Activated CD4-positive, alpha-beta T cell treated with anti-CD3 and anti-CD28 coated beads, Interleukin-2, amount 10 ng/mL, durations not matched to agents 7 days and 5 days (primary cell): ENCODE data around the gene TM9SF1. TPM values are rescaled to one million over a fixed set of nuclear protein-coding genes. Genes with fewer than 3 reads are reported as not detected.

ENCODE experiments used
- CTCF ChIA-PET: fragments of 350-600 bp; sonication (Branson Sonifier 250); formaldehyde crosslinking; loops from one replicate; lab custom pipeline; 2021; ENCODE audit warnings: antibody characterized with exemption; lab: Charles Lee
- POLR2A ChIA-PET: fragments of 350-600 bp; sonication (Branson Sonifier 250); formaldehyde crosslinking; loops from one replicate; lab custom pipeline; 2021; ENCODE audit warnings: antibody characterized with exemption; lab: Charles Lee
- DNase-seq: peaks from one replicate; pipeline ENCODE4 v3.0.0-alpha.2; 2020
- H3K27ac Mint-ChIP-seq: one replicate; pipeline ENCODE4 v1.8.0; 2021; ENCODE audit warnings: mild to moderate bottlenecking, moderate library complexity, mixed read lengths
- H3K27me3 Mint-ChIP-seq: one replicate; pipeline ENCODE4 v1.8.0; 2021; ENCODE audit warnings: mixed read lengths
- H3K36me3 Mint-ChIP-seq: one replicate; pipeline ENCODE4 v1.8.0; 2021; ENCODE audit warnings: low read depth, mixed read lengths
- H3K4me1 Mint-ChIP-seq: one replicate; pipeline ENCODE4 v1.8.0; 2021; ENCODE audit warnings: mixed read lengths
- H3K4me3 Mint-ChIP-seq: one replicate; pipeline ENCODE4 v1.8.0; 2021; ENCODE audit warnings: mild to moderate bottlenecking, moderate library complexity, mixed read lengths
- H3K9me3 Mint-ChIP-seq: one replicate; pipeline ENCODE4 v1.8.0; 2021; ENCODE audit warnings: mixed read lengths
- total RNA-seq, 2 experiments: library from RNA; stranded (reverse); gene quantifications; one replicate each; pipeline ENCODE4 v1.2.3, GENCODE V29; 2021

Gene TM9SF1
- total RNA-seq, 2 experiments from 2014 or later: 28.6 to 33.2 TPM

- Mint-ChIP-seq H3K4me3 (no peak overlapping the region), H3K9me3 (no peaks in the 10 kb centered on the region), H3K27ac (peak overlapping the region; percentile 6), H3K27me3 (no peaks in the 10 kb centered on the region), H3K4me1 (peaks cover 8% of the 10 kb centered on the region), H3K36me3 (peaks cover 49% of the 10 kb centered on the region)
- CTCF ChIA-PET: interaction anchor here (0.6 to 4.9 kb wide), 6 partner anchors 11 to 250 kb away, joined by 3 to 38 read pairs (median 4); partner anchors contain the start of genes IRF9, MDP1 and TM9SF1
- DNase-seq: no peak
- POLR2A ChIA-PET: interaction anchor here (0.6 kb wide), 1 partner anchor 10 kb away, joined by 3 read pairs; no protein-coding TSS in a partner anchor
These were observed 13.7 kb downstream of the TM9SF1 start for GRCh38 chr14:24181371-24182077.

GRCh38 chr14:24179961-24180796 lies 15.1 kb downstream of the TM9SF1 start:
- CTCF ChIA-PET: interaction anchor here (0.5 to 4.9 kb wide), 4 partner anchors 11 to 19 kb away, joined by 3 to 38 read pairs (median 4); partner anchors contain the start of genes IRF9 and TM9SF1
- POLR2A ChIA-PET: interaction anchor here (0.6 kb wide), 1 partner anchor 20 kb away, joined by 5 read pairs; no protein-coding TSS in a partner anchor

GRCh38 chr14:24179294-24179960 lies 15.8 kb downstream of the TM9SF1 start:
- Mint-ChIP-seq H3K9me3 (no peaks in the 10 kb centered on the region), H3K36me3 (peaks cover 48% of the 10 kb centered on the region), H3K27me3 (no peaks in the 10 kb centered on the region), H3K4me3 (no peak overlapping the region), H3K27ac (no peak overlapping the region), H3K4me1 (peaks cover 13% of the 10 kb centered on the region)
- no peak for DNase-seq
- ChIA-PET CTCF (interaction anchor here (4.9 kb wide), 1 partner anchor 18 kb away, joined by 38 read pairs; the partner anchor contains the start of gene IRF9), POLR2A (no interaction called here)

More at GRCh38 chr14:24179961-24180796, 15.1 kb downstream of the TM9SF1 start:
- H3K9me3 Mint-ChIP-seq: no peaks in the 10 kb centered on the region
- H3K4me1 Mint-ChIP-seq: peaks cover 7% of the 10 kb centered on the region
- H3K36me3 Mint-ChIP-seq: peaks cover 46% of the 10 kb centered on the region
- no peak for DNase-seq
- no peak overlapping the region for H3K27ac Mint-ChIP-seq
- H3K27me3 Mint-ChIP-seq: no peaks in the 10 kb centered on the region
- no peak overlapping the region for H3K4me3 Mint-ChIP-seq

GRCh38 chr14:24178399-24179178 lies 16.7 kb downstream of the TM9SF1 start:
- POLR2A ChIA-PET: no interaction called here
- Mint-ChIP-seq H3K27me3 (no peaks in the 10 kb centered on the region), H3K36me3 (peaks cover 51% of the 10 kb centered on the region), H3K27ac (no peak overlapping the region), H3K4me3 (no peak overlapping the region), H3K9me3 (no peaks in the 10 kb centered on the region), H3K4me1 (peaks cover 14% of the 10 kb centered on the region)
- CTCF ChIA-PET: interaction anchor here (1.3 to 4.9 kb wide), 2 partner anchors 17 to 118 kb away, joined by 3 to 38 read pairs; partner anchors contain the start of gene IRF9
- no peak for DNase-seq

GRCh38 chr14:24177891-24178290 lies 17.4 kb downstream of the TM9SF1 start:
- Mint-ChIP-seq H3K4me1 (peaks cover 19% of the 10 kb centered on the region), H3K27ac (no peak overlapping the region), H3K27me3 (no peaks in the 10 kb centered on the region), H3K9me3 (no peaks in the 10 kb centered on the region), H3K4me3 (no peak overlapping the region), H3K36me3 (peaks cover 51% of the 10 kb centered on the region)
- ChIA-PET CTCF (interaction anchor here (1.1 to 6.2 kb wide), 3 partner anchors 9 to 119 kb away, joined by 3 to 49 read pairs (median 4); partner anchors contain the start of gene IRF9), POLR2A (no interaction called here)
- no peak for DNase-seq

- H3K27ac Mint-ChIP-seq: no peak overlapping the region
- POLR2A ChIA-PET: no interaction called here
These were observed 18.0 kb downstream of the TM9SF1 start for GRCh38 chr14:24177041-24177825.

GRCh38 chr14:24176599-24176998 lies 18.6 kb downstream of the TM9SF1 start:
- Mint-ChIP-seq H3K27ac (no peak overlapping the region), H3K9me3 (no peaks in the 10 kb centered on the region), H3K27me3 (no peaks in the 10 kb centered on the region), H3K4me3 (no peak overlapping the region), H3K4me1 (peaks cover 28% of the 10 kb centered on the region), H3K36me3 (peaks cover 46% of the 10 kb centered on the region)
- DNase-seq: no peak
- POLR2A ChIA-PET: no interaction called here
- CTCF ChIA-PET: interaction anchor here (0.8 to 6.2 kb wide), 4 partner anchors 9 to 86 kb away, joined by 3 to 49 read pairs (median 8); partner anchors contain the start of gene IRF9

More at GRCh38 chr14:24177041-24177825, 18.0 kb downstream of the TM9SF1 start:
- Mint-ChIP-seq H3K27me3 (no peaks in the 10 kb centered on the region), H3K4me3 (no peak overlapping the region), H3K9me3 (no peaks in the 10 kb centered on the region), H3K36me3 (peaks cover 48% of the 10 kb centered on the region), H3K4me1 (peaks cover 21% of the 10 kb centered on the region)
- DNase-seq: no peak
- CTCF ChIA-PET: interaction anchor here (0.8 to 6.2 kb wide), 4 partner anchors 9 to 119 kb away, joined by 3 to 49 read pairs (median 4); partner anchors contain the start of gene IRF9

- Mint-ChIP-seq H3K4me3 (peak overlapping the region; percentile 69), H3K27ac (peak overlapping the region; percentile 54), H3K27me3 (no peaks in the 10 kb centered on the region), H3K36me3 (peaks cover 51% of the 10 kb centered on the region), H3K4me1 (peaks cover 45% of the 10 kb centered on the region), H3K9me3 (no peaks in the 10 kb centered on the region)
- no peak for DNase-seq
- CTCF ChIA-PET: interaction anchor here (1.1 to 6.2 kb wide), 3 partner anchors 10 to 16 kb away, joined by 5 to 49 read pairs (median 6); partner anchors contain the start of genes IPO4 and IRF9
- POLR2A ChIA-PET: no interaction called here
These were observed 22.4 kb downstream of the TM9SF1 start for GRCh38 chr14:24172871-24173281.

GRCh38 chr14:24172261-24172860 lies 22.9 kb downstream of the TM9SF1 start:
- CTCF ChIA-PET: interaction anchor here (6.2 kb wide), 1 partner anchor 10 kb away, joined by 49 read pairs; the partner anchor contains the start of gene IRF9
- H3K27ac Mint-ChIP-seq: no peak overlapping the region
- no peak for DNase-seq
- no peaks in the 10 kb centered on the region for H3K27me3 Mint-ChIP-seq
- H3K36me3 Mint-ChIP-seq: peaks cover 51% of the 10 kb centered on the region
- peaks cover 49% of the 10 kb centered on the region for H3K4me1 Mint-ChIP-seq
- H3K4me3 Mint-ChIP-seq: peak overlapping the region; percentile 69
- POLR2A ChIA-PET: no interaction called here
- no peaks in the 10 kb centered on the region for H3K9me3 Mint-ChIP-seq

GRCh38 chr14:24171422-24172260 lies 23.6 kb downstream of the TM9SF1 start, which contains the start of gene REC8:
Gene REC8 (plus strand): TSS chr14:24172080. CDS start chr14:24172553, 473 bp downstream.
- ChIA-PET POLR2A (interaction anchor here (0.6 kb wide), 1 partner anchor 9 kb away, joined by 3 read pairs; no protein-coding TSS in a partner anchor), CTCF (interaction anchor here (0.6 to 6.2 kb wide), 6 partner anchors 9 to 870 kb away, joined by 3 to 49 read pairs (median 8); partner anchors contain the start of genes EMC9, IPO4 and IRF9)
- H3K27me3 Mint-ChIP-seq: no peaks in the 10 kb centered on the region
- H3K4me3 Mint-ChIP-seq: peak within 1 kb of the TSS; percentile 69
- H3K36me3 Mint-ChIP-seq: peaks cover 53% of the 10 kb centered on the region
- DNase-seq: peak; percentile 67
- H3K4me1 Mint-ChIP-seq: peaks cover 55% of the 10 kb centered on the region
- H3K9me3 Mint-ChIP-seq: no peaks in the 10 kb centered on the region
- H3K27ac Mint-ChIP-seq: peak within 1 kb of the TSS; percentile 86
